ENCODE results near the gene OGDH.

Gene OGDH

DNA sequence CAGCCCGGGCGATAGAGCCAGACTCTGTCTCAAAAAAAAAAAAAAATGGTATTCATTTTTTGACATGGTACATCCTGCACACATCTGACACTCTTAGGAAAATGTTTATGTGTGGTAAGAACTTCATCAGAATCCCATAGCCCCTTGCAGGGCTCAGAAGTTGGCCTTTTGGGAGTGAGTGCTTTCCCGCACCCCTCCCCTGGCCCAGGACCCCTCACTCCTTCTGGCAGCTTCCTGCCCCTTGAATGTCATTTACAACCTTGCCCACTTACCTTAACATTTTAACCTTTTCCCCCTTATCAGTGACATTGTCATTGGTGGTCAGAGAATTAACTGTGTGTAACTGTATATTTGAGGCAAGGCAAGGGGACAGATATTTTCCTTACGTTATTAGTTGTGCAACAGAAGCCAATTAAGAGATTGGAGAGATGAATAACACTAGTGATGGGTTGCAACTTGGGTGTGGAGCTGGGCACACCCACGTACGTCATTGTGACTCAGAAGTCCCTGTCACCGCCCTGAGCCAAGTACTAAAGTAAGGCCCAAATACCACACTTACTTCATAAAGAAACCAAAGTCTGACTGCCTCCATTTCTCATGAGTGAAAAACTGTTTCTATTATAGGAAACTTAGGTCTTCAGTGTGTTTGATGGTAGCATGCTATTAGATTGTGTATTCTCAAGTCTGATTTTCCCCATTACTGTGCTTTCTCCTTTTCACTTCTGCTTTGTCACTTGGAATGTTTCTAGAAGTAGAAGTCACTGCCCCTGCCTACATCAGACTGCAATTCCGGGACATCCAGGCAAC is 31.6 kb downstream of the OGDH start:
- DNase-seq (ENCODE audit: low read depth in 2 of 2, low spot score in 1 of 2), result peak in 1 of 2 donors; percentile 70

DNA sequence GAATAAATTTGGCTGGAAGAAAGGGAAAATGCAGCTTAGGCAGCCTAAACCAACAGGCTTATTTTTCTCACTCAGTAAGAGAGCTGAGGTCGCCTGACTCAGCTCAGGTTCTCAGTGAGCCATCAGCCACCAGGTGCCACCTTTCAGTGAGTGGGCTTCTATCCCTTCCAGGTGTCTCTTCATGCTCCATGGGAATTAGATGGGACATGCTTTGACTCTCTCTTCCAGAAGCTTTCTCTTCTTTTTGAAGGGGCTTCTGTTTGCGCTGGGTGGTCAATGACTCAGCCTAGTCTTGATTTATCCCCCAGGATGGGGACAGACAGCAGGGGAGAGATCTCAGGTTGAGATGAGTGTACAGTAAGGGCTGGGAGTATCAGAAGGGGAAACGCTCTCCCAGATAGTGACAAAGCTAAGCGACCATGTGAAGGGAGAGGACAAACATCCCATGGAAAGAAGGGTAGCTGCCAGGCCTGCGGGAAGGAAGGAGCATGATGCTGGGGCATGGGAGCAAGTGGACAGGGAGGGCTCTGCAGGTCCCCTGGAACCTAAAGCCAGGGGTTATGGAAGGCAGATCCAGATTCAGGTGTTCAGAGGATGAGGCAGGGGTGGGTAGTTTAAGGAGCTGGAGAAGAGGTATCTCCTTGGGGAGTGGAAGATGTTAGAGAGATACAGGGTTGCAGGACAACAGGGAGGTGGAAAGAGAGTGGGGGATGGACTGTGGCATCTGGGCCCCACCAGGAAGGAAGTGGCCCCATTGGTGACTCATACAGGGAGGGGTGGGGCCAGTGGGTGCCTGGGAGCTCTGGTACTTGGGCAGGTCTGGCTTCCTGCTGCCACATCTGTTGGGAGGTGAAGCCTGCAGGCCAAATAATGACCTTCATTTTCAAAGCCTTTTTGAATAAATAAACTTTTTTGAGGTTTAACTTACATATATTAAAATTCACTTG is 32.5 kb downstream of the OGDH start:
- DNase-seq (ENCODE audit: low read depth in 2 of 2, low spot score in 1 of 2), result peak; percentile 55 to 70

DNA sequence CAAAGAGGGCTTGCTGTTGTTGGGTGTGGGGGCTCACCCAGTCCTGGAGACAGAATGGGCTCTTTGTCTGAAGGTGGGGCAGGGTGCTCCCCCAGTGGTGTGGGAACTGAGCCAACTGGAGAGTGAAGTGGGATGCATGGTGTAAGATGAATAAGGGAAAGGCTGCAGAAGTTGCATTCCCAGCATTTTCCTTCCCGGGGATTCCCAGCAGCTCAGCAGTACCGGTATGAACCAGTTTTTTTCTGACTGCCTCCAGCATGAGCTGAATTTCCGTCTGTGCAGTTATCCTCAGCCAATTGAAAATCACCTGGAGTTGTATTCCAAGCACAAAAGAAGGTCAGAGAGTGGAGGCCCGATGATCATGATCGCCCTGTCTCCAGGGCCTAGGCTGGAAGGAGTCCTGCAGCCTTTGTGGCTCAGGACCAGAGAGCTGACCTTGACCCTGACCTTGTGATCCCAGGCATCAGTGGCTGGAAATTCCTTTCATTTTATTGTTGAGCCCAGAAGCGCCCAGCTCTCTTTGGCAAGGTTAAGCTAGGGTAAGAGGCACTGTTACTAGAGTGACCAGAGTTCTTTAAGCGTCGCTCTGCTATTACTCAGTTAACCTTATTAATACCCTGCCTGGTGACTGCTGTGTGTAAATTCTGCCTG is 33.4 kb downstream of the OGDH start:
- no peak for DNase-seq (ENCODE audit: low read depth in 2 of 2, low spot score in 1 of 2)

DNA sequence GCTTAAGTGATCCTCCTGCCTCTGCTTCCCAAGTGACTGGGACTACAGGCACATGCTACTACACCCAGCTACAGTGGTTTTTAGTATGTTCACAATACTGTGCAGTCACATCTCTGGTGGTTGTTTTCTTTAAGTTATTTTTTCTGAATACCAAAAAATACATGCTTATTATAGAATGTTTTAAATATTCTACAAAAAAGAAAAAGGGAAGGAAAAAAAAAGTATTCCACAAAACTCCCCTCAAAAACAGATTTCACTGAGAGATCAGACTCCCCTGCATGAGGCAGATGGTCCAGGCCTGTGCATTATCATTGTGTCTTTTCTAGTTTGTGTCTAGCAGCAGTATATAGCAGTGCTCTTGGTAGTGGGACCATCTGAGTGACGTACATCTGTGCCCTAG is 36.8 kb downstream of the OGDH start:
- no peak for DNase-seq (ENCODE audit: low read depth in 2 of 2, low spot score in 1 of 2)

DNA sequence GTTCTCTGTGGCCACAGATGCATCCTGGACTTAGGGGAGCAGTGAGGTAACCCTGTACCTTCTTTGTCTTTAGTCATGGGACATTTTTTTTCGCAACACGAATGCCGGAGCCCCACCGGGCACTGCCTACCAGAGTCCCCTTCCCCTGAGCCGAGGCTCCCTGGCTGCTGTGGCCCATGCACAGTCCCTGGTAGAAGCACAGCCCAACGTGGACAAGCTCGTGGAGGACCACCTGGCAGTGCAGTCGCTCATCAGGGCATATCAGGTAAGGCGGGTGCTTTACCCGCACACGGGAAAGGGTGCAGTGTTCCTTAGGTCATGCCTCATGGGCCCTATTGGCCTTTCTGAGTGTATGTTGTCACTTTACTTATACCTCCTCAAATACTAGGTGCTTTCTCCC is 38.8 kb downstream of the OGDH start:
- no peak for DNase-seq (ENCODE audit: low read depth in 2 of 2, low spot score in 1 of 2)

DNA sequence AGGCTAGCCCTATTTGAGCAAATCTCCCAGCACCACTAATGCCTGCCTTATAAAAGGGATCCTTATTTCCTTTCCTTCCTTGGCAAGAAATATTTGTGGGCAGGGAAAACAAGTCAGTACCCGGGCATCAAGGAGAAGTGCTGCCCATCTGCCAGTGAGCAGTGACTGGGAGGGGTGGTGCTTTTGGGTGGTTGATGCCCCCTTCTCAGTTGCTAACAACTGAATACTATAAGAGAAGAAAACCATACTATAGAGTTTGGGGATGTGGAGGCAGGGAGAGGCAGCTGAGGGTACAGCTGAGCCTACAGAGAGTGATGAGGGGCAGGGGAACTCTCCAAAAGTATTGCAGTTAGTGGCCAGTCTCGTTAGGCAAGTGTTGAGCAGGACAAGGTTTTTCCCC is 39.3 kb downstream of the OGDH start:
- DNase-seq (ENCODE audit: low read depth in 2 of 2, low spot score in 1 of 2), result no peak

DNA sequence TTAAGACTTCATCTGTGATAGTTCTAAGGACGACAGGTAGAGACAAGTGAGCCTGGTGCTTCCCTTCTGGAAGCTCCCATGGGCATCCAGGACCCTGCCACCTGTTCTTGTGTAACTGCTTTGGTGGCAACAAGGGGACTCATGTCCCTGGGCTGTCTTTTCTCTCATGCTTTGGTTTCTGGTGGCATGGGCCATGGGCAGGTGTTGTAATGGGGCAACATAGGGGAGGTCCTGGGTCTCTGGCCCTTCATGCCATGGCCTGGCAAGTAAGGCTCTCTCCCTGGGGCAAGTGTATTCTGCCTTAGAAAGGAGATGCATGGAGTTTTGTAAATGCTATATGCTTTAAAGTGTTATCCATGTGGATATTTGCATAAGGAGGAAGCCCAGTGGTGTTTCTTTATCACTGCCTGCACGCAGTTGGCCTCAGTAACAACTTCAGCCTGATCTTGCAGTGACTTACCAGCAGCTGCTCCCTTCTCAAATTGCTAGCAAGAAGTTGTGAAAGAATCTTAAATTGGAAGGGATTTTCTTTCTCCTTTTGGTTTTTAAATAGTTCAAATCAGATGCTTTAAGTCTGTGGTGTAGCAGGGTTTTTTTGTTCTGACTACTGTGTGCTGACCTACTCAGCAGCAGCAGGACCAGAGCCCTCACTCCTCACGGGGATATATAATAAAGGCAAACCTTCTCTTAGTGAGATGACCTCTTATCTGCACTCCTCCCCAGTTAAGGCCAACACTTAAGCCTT is 39.9 kb downstream of the OGDH start:
- DNase-seq (ENCODE audit: low read depth in 2 of 2, low spot score in 1 of 2), result no peak

DNA sequence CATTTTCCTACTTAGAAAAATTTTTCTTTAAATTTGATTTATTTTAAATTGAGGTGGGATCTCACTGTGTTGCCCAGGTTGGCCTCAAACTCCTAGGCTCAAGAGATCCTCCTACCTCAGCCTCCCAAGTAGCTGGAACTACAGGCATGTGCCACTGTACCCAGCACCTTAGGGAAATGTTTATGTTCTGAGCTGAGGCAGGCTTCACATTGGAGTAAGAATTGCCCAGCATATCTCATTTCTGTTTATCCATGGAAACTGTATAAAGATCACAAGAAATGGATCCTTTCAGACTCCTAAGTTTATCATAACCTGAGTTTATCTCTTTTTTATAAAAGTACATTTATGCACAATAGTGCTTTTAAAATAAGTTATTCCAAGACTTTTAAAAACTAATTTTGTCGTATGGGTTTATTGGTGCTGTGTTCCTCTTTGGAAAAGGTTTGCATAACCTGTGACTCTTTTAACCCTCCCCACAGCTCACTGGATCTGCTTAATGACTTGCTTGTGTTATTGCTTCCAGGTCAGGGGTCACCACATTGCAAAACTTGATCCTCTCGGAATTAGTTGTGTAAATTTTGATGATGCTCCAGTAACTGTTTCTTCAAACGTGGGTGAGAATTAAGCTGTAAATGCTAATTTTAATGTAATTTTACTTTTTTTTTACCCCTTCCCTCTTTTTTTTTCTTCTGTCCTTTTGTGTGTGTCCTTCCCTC is 40.7 kb downstream of the OGDH start:
- DNase-seq (ENCODE audit: low read depth in 2 of 2, low spot score in 1 of 2), result no peak

DNA sequence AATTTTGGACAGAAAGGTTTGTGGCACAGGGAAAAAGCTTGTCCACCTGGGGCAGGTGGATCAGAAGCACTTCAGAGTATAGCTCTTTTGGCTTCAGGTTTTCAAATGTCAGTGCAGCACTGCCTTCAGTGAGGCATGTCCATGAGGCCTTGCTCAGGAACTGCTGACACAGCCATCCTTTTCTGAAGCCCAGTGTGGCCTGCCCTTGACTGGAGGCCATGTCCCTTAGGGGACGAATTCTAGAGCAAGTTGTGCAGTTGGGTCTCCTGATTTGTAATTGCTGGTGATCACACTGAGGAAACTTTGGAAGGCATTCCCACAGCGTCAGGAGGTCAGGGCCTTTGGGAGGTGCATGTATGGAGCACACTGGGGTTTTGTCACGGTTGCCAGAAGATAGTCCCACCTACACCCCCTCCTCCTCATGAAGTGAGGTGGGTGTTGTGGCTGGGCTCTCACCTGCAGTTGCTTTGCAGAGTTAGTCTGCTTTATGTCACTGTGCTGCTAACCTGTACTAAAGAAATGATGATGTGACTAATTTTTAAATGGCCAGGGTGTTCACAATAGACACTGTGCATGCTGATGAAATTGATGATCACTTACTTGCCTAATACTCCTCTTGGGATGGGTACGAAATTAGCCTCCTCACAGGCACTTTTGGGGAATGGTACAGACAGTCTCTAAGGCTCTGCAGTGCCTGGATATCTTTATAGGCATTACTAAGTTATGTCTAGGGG is 41.7 kb downstream of the OGDH start:
- no peak for DNase-seq (ENCODE audit: low read depth in 2 of 2, low spot score in 1 of 2)

DNA sequence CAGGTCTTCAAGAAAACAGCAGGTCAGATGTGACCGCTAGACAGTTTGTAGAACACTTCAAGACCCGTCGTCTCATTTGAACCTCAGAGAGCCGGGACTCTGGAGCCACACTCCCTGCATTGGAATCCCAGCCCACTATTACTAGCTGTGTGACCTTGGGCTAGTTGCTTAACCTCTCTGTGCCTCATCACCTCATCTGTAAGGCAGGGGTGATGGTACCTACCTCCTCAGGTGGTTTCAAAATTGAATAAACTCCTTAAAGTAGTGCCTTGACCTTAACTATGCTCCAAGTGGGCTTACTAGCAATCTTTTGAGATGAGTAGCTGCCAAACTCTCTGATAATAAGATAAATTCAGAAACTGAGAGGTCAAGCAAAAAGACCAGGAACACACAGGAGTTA is 43.8 kb downstream of the OGDH start:
- DNase-seq (ENCODE audit: low read depth in 2 of 2, low spot score in 1 of 2), result no peak

DNA sequence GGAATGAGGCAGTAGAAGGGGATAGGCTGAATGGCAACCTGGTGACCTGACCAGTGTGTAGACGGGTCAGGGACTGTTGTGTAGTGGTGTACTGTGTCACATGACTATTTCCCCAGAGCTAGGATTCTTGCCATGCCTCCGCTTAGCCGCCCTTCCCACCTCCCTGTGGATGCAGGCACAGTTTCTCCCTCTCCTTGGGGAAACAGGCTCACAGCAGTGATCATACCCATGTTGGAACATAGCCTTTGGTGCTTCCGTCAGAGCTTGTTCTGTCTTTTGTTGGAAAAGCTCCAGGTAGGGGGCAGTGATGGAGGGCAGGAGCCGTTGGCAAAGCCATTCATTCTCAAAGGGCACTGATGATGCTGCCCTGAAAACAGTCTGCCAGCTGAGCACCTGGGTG is 44.3 kb downstream of the OGDH start:
- no peak for DNase-seq (ENCODE audit: low read depth in 2 of 2, low spot score in 1 of 2)

DNA sequence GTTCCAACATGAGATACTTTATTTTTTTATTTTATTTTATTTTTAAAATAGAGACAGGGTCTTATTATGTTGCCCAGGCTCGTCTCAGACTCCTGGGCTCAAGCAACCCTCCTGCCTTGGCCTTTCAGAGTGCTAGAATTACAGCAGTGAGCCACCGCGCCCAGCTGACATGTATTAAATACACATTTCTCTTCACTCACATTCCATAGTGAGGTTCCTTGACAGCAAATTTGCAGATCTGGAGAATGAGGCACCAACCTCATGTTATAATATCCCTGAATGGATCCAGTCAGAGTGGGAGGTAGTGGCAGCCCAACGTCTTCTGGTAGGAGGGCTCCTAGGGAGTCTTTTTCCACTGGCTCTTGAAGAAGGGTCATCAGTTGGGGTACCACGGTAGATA is 46.1 kb downstream of the OGDH start:
- no peak for DNase-seq (ENCODE audit: low read depth in 2 of 2, low spot score in 1 of 2)

DNA sequence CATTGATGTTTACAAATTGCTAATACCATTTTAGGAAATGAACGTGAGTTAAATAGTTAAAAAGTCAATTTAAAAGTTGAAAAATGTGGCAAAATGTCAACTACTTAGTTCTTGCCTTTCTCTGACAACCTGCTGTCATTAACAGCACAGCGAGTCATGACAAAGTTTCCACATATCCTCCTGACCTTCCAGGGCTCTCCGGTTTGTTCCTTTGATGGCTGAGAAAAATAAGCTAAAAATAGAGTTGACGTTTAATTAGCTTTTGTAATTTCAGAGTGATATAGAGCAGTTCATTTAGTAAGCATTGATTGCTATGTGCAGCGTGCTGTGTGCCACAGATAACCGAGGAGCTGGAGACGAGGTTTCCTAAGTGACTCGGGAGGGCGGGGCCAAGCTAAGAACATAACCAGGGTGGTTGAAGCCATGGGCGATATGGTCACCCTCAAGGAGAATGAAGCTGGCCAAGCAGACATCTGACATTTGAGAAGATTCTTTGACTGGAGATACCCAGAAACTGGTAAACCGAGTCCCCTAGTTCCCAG is 47.9 kb downstream of the OGDH start:
- no peak for DNase-seq (ENCODE audit: low read depth in 2 of 2, low spot score in 1 of 2)

DNA sequence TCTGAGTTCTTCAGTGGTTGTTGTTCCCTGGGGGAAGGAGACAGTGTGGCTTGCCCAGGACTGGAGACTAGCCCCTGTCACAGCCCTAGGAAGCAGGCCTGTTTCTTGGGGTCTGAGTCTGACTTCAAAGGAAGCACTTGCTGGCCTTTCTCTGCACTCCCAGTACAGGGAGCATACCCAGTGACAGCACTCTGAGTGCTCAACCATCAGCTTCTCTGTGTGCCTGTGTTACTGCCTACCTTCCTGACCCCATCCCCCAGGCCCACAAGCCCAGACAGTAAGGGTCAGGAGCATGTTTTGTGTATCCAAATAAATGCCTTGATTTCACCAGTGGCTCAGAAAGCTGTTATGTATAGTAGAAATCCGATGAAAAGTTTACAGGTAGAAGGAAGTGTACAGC is 48.9 kb downstream of the OGDH start:
- DNase-seq (ENCODE audit: low read depth in 2 of 2, low spot score in 1 of 2), result no peak

DNA sequence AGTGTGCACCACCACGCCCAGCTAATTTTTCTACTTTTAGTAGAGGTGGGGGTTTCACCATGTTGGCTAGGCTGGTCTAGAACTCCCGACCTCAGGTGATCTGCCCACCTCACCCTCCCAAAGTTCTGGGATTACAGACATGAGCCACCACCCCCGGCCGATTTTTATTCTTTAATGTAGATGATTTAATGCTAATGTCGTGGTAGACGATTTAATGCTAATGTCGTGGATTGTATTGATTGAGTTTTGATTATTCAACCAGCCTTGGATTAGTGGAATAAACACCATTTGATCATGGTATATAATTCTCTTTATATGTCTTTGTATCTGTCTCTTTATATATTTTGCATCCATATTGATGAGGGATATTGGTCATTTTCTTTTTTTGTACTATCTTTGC is 52.6 kb downstream of the OGDH start:
- DNase-seq (ENCODE audit: low read depth in 2 of 2, low spot score in 1 of 2), result no peak

DNA sequence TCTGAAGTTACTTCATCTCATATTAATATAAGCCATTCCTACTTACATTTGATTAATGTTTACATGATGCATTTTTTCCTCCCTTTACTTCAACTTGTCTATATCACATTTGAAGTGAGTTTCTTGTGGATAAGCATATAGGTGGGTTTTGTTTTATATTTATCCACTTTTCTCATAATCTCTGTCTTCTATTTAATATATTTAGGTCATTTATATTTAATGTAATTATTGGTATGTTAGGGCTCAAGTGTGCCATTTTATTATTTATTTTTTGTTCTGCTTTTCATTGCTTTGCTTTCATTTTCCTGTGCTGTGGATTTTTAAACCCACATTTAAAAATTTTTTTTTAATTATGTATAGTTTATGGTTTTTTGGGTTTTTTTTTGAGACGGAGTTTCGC is 54.8 kb downstream of the OGDH start:
- no peak for DNase-seq (ENCODE audit: low read depth in 2 of 2, low spot score in 1 of 2)

DNA sequence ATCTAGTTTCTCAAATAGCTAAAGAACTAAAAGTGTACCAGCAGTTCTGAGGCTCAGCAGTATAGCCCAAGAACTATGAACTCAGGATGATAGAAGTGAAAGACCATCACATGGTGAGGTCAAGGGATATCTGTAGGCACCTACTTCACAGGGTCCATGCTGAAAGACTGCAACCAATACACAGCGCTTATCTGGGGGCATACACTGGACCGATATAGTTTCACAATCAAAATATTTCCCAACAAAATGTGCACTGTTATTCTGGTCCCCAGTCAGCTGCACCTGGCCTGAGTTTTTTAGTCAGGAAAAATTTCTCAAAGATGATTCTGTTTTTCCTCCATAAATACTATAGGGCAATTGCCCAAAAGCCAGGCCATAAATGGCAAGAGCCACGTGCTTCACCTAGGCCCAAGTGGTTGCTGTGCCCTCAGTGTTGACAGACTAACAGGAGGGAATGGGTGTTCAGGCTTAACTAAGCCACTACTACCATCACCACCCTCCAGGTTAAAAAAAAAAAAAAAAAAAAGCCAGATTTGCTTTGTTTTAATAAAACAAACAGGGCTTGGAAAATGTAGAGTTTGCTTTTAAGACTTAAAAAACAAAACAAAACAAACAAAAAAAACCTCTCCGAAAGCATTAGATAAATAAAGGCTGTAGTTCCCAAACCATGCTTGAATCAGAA is 58.5 kb downstream of the OGDH start:
- DNase-seq (ENCODE audit: low read depth in 2 of 2, low spot score in 1 of 2), result no peak

DNA sequence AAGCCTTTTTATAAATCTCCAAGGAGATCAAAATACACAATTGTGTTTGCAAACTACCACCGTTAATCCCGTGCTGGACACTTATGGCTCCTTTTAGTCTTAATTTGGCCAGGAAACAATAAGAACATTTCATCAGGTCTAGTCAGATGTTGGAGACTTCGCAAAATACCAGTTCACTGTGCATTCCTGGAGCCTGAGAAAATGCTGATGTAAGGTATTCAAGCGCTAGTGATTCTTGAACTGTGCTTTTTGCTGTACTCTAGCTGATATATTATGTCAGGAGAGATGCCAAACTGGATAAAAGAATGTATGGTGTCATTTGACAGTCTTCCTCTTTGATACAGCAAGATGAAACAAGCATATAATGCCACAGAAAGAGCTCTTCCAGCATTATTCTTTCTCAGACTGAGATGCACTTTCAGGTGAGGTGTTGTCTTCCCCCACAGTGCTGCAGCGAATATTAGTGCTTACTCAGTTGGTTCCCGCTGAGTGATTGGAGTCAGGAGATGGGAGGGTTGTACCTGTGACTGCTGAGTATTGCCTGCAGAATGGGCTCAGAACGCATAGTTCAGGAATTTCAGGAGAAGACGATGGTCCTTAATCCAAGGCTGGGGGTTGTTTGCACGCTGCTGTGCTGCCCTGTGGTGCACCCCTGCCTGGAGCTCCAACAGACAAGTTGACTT is 59.2 kb downstream of the OGDH start:
- DNase-seq (ENCODE audit: low read depth in 2 of 2, low spot score in 1 of 2), result no peak
